Tongue (tissue), 2 donors: ENCODE results near the gene MCM5. TPM values are rescaled to one million over a fixed set of nuclear protein-coding genes. Genes with fewer than 3 reads are reported as not detected.
"Not testable (repeated sequence)": the region's sequence is repeated elsewhere in the genome, so short reads cannot be mapped to it uniquely, and the experiment has no call there.

ENCODE experiments used
- DNase-seq: peaks from one replicate; pipeline ENCODE4 v3.0.0-alpha.2; 2015
- total RNA-seq: library from RNA; depleted of rRNA; stranded (reverse); fragments of >200 nt; gene quantifications from one replicate; pipeline ENCODE4 v1.2.3, GENCODE V29; 2014

Gene MCM5
- total RNA-seq, 1 donor from 2014 or later: 26.7 TPM

GRCh38 chr22:35379146-35379993, 20.6 kb upstream of the MCM5 start:
- DNase-seq: no peak

- no peak for DNase-seq
These were observed 19.9 kb upstream of the MCM5 start for GRCh38 chr22:35380013-35380412.

GRCh38 chr22:35380537-35381423, 19.2 kb upstream of the MCM5 start, which contains the start of gene HMOX1:
Gene HMOX1 (plus strand): TSS chr22:35381096. CDS start chr22:35381174, 78 bp downstream.
- DNase-seq: peak; percentile 90

- no peak for DNase-seq
These were observed 18.4 kb upstream of the MCM5 start for GRCh38 chr22:35381424-35382009.

- DNase-seq: no peak
These were observed 16.3 kb upstream of the MCM5 start for GRCh38 chr22:35383679-35384071.

GRCh38 chr22:35384527-35384926, 15.4 kb upstream of the MCM5 start:
- no peak for DNase-seq

- no peak for DNase-seq
These were observed 14.9 kb upstream of the MCM5 start for GRCh38 chr22:35384975-35385588.

- DNase-seq: no peak
These were observed 13.2 kb upstream of the MCM5 start for GRCh38 chr22:35386670-35387288.

GRCh38 chr22:35390933-35391332, 9.0 kb upstream of the MCM5 start:
- no peak for DNase-seq

- DNase-seq: no peak
These were observed 7.6 kb upstream of the MCM5 start for GRCh38 chr22:35392357-35392756.

- no peak for DNase-seq
These were observed 6.6 kb upstream of the MCM5 start for GRCh38 chr22:35393116-35394010.

GRCh38 chr22:35394011-35394312, 6.0 kb upstream of the MCM5 start:
- DNase-seq: no peak

- no peak for DNase-seq
These were observed 5.0 kb upstream of the MCM5 start for GRCh38 chr22:35394810-35395563.

- not testable (repeated sequence) for DNase-seq
These were observed 3.3 kb upstream of the MCM5 start for GRCh38 chr22:35396622-35397021.

- DNase-seq: no peak
These were observed 2.6 kb upstream of the MCM5 start for GRCh38 chr22:35397095-35397904.

GRCh38 chr22:35398591-35398973, 1.4 kb upstream of the MCM5 start:
- no peak for DNase-seq

GRCh38 chr22:35399114-35399677, 744 bp upstream of the MCM5 start:
- no peak for DNase-seq

GRCh38 chr22:35400501-35400790, 506 bp downstream of the MCM5 start:
- no peak for DNase-seq

GRCh38 chr22:35401863-35402262, 1.9 kb downstream of the MCM5 start:
- no peak for DNase-seq
